ENCODE results near the gene NQO1.
A peak's percentile ranks its signal among the peaks of the same experiment; 100 is the strongest.

- TF ChIP-seq, protein P1, sequence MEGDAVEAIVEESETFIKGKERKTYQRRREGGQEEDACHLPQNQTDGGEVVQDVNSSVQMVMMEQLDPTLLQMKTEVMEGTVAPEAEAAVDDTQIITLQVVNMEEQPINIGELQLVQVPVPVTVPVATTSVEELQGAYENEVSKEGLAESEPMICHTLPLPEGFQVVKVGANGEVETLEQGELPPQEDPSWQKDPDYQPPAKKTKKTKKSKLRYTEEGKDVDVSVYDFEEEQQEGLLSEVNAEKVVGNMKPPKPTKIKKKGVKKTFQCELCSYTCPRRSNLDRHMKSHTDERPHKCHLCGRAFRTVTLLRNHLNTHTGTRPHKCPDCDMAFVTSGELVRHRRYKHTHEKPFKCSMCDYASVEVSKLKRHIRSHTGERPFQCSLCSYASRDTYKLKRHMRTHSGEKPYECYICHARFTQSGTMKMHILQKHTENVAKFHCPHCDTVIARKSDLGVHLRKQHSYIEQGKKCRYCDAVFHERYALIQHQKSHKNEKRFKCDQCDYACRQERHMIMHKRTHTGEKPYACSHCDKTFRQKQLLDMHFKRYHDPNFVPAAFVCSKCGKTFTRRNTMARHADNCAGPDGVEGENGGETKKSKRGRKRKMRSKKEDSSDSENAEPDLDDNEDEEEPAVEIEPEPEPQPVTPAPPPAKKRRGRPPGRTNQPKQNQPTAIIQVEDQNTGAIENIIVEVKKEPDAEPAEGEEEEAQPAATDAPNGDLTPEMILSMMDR (IDR thresholded peaks at IDR 0.05) = peak; percentile 43 to 93 (median 84)
- no peak for TF ChIP-seq POLR2A (IDR thresholded peaks at IDR 0.05)
These were observed 16.8 kb downstream of the NQO1 start for GRCh38 chr16:69709456-69710084.
